Activated CD4-positive, alpha-beta T cell treated with anti-CD3 and anti-CD28 coated beads for 24 hours (primary cell): ENCODE data around the gene C1orf159.

Experiments used
- DNase-seq, 2 donors: peaks; one replicate each; pipeline ENCODE4 v3.0.0-alpha.2; 2020; ENCODE audit warnings: low read depth in 2 of 2

The C1orf159 gene

DNA sequence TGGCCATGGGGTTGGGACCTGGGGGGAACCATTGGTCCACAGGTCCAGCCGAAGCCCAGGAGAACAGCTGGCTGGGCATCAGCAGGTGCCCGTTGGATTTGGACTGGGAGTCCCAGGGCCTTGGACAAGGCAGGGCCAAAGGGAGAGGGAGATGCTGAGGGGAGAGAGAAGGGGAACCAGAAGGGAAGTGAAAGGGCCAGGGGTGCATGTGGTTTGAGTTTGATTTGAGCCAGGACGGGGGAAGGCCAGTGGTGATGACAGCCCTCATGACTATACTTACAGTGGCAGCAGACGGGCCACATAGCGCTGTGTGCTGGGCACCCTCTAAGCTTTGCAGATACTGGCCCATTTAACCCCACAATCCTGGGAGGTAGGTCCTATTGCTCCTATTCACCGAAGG lies 77.2 kb downstream of the C1orf159 start:
- DNase-seq = no peak

GRCh38 chr1:1037366-1038327 lies 78.2 kb downstream of the C1orf159 start:
- DNase-seq = no peak

DNA sequence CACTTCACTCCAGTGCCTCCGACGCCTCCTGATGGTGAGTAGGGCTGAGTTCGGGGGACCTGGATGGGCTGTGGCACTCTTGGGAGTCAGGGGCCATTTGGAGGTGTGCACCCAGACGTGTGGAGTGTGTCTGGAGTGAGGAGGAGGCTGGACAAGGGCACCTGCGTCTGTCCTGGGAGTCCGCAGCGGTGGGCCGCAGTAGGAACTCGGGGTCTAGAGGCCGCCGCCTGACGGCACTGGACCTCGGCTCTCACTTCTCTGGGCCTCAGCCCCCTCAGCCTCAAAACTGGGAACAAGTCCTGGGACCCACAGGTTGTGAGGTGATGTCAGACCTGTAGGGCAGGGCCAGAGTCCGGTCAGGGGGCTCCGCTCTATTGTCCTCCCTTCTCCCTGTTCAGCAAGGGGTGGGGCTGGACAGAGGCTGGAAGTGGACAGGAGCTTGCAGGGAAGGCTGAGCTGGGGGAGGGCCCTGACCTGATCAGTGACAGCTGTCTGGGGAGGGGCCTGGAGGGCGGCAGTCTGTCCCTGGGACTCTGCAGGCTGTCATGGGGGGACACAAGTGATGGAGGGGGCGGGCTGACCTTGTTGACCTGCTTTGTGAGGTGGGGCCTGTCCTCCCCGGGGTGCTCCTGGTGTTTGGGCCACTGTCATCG lies 80.5 kb downstream of the C1orf159 start:
- DNase-seq = no peak

DNA sequence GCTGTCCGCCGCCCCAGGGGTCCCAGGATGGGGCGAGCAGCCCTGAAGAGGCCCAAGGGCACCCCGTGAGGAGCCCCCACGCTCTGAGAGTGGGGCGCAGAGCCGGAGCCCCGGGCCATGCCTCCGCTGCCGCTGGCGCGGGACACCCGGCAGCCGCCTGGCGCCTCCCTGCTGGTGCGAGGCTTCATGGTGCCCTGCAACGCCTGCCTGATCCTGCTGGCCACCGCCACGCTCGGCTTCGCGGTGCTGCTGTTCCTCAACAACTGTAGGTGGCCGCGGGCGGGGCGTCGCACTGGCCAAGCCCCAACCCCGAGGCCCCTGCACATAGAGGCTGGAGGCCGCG lies 81.5 kb downstream of the C1orf159 start:
- no peak for DNase-seq

DNA sequence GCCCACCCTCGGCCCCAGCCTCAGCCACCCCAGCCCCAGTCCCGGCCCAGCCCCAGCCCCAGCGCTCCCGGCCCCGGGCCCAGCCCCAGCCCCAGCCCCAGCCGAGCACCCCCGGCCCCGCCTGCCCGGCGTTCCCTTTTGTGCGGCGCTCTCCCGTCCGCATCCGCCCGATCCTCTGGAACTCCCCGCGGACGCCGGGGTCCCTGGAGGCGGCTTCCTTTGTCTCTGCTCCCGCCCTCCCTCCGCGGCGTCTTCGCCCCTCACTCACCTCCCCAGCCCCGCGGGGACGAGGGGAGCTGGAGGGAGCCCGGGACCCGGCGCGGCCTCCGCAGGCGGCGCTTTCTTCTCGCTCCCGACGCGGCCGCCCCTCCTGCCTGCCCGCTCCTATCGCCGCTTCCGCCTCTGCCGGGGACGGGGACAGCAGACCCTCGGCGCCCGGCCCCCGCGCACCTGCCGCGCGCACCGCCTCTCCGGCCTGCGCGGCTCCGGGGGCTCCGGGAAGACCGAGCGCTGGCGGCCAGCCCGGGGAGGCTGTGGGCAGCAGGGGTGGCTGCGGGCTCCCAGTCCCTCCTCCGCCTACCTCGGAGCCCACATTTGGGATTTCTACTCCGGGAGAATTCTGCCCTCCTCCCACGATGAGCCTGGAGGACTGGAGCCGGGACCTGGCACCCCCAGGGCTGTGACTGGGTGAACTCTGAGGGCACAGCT lies 82.0 kb downstream of the C1orf159 start:
- DNase-seq = no peak

DNA sequence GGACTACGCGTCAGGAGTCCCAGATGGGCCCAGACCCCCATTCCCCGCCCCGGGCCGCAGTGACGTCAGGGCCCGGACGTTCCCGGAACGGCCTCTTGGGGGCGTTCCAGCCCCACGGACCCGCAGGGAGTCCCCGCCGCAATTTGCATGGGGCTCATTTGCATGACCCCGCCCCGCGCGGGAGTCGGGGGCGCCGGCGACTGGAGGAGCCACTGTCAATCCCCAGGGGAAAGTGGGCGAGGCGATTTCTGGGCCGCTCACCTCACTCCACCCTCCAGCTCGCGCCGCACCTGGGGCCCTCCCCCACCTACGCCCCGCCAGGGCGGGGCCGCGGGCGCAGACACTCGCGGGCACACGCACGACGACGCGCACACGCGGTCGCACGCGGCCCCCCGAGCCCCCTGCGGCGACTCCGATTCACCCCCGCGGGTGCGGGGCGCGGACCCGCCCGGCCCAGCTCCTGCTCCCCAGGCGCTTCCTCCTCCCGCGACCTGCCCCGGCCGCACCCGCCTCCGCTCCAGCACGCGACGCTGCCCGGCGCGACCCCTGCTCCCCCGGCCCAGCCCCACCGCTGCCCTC lies 82.8 kb downstream of the C1orf159 start:
- peak; percentile 85 to 87 for DNase-seq

DNA sequence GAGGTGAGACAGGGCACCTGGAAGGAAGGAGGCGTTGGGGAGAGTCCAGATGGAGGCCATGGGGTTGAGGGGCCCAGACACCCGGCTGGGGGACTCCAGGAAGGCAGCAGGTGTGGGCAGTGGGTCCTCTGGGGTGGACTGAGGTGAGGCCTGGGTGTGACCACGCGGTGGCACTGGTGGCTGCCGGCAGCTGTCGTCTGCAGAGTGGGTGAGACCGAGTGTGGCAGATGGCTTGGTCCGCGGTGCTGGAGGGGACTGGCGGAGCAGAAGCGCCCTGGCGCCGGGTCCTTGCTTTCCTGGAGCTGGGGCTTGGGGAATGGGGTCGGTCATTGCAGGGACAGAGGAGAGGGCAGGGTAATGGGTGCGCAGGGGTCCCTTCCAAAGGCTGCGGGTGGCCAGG lies 83.5 kb downstream of the C1orf159 start:
- no peak for DNase-seq
